ENCODE measurements around the gene EDC3. TPM values are rescaled to one million over a fixed set of nuclear protein-coding genes. Genes with fewer than 3 reads are reported as not detected.

EDC3 gene
- total and polyA plus RNA-seq, 2 of the 4 experiments (the other 2 are of a cell fraction), result 16.8 to 38.0 TPM

- no peaks in the 10 kb centered on the region for H3K36me3 ChIP-seq (ENCODE audit: control insufficient read depth, insufficient read depth, low read length)
- no peak overlapping the region for H3K9ac ChIP-seq (ENCODE audit: low read depth, low read length)
- no peak overlapping the region for H4K5ac ChIP-seq (ENCODE audit: low read depth, low read length)
- H3K27ac ChIP-seq (ENCODE audit: insufficient read depth, low read length), result no peak overlapping the region
- ChIA-PET CTCF (no interaction called here), POLR2A (ENCODE audit: unreplicated experiment) (no interaction called here)
- no peak overlapping the region for H2BK20ac ChIP-seq (ENCODE audit: low read depth, low read length)
- H2BK120ac ChIP-seq (ENCODE audit: low read depth, low read length), result no peak overlapping the region
- H2AK9ac ChIP-seq (replicated peaks; ENCODE audit: low read depth, low read length, poor library complexity), result no peak overlapping the region
- H3K79me1 ChIP-seq (ENCODE audit: low read depth in 1 of 2, low read length in 2 of 2), result no peaks in the 10 kb centered on the region
- dilution Hi-C loops (cut with HindIII; ENCODE audit: low sequenced_read_pairs, unreplicated experiment) (no loop called here), intact Hi-C loops (cut with micrococcal nuclease) (no loop called here), in situ Hi-C loops (cut with MboI; ENCODE audit: low sequenced_read_pairs) (no loop called here)
- ATAC-seq (ENCODE audit: low read depth) (no peak), DNase-seq (no peak)
- H4K91ac ChIP-seq (ENCODE audit: insufficient read depth, low read depth, low read length), result no peak overlapping the region
- H4K20me1 ChIP-seq (ENCODE audit: insufficient read depth, low read length), result no peaks in the 10 kb centered on the region
- no peak overlapping the region for H4K8ac ChIP-seq (ENCODE audit: low read depth in 2 of 2, low read length in 2 of 2)
- H3K18ac ChIP-seq (ENCODE audit: low read depth, low read length), result no peak overlapping the region
- H2BK5ac ChIP-seq (ENCODE audit: low read depth, low read length, poor library complexity, severe bottlenecking), result no peak overlapping the region
- H2BK15ac ChIP-seq (ENCODE audit: low read depth, low read length), result no peak overlapping the region
- H3K14ac ChIP-seq (replicated peaks; ENCODE audit: low read depth, low read length), result no peak overlapping the region
- no peak overlapping the region for H3K56ac ChIP-seq (ENCODE audit: extremely low read depth, insufficient read depth, low read length)
- H3K4me2 ChIP-seq (ENCODE audit: low read depth, low read length), result no peak overlapping the region
- H3K9me3 ChIP-seq (ENCODE audit: control insufficient read depth, insufficient read depth, low read length), result no peaks in the 10 kb centered on the region
- H3K23ac ChIP-seq (ENCODE audit: low read depth, low read length), result no peak overlapping the region
- no peak overlapping the region for H2AFZ ChIP-seq (replicated peaks; ENCODE audit: low read length, poor library complexity)
- no peak overlapping the region for H3K4me3 ChIP-seq (ENCODE audit: insufficient read depth, low read depth, low read length)
- no peak overlapping the region for H2AK5ac ChIP-seq (ENCODE audit: low read depth, low read length)
- H3K27me3 ChIP-seq (ENCODE audit: control insufficient read depth, insufficient read depth, low read length), result peaks cover 6% of the 10 kb centered on the region; the same call in 1 of the 2 replicates
- no peak overlapping the region for H3K4ac ChIP-seq (ENCODE audit: low read depth, low read length)
- H3K4me1 ChIP-seq (ENCODE audit: control insufficient read depth, insufficient read depth, low read length), result peaks cover 2% of the 10 kb centered on the region; the same call in 1 of the 2 replicates
- 60% methylated on average over 1 of the region's 3 CpGs; no CpG with 5 or more reads in 1 of the 2 experiments for WGBS, 2 experiments (ENCODE audit: extremely low coverage in 2 of 2, insufficient read length in 1 of 2)
- BruUV-seq (replicated peaks), result no TSS peak
- TF ChIP-seq CTCF (conservative IDR thresholded peaks at IDR 0.05; ENCODE audit: low read depth, low read length), result no peak
- TF ChIP-seq POLR2A (IDR thresholded peaks at IDR 0.05; ENCODE audit: low read depth, low read length), result no peak
- no peak for TF ChIP-seq MXI1 (IDR thresholded peaks at IDR 0.05; ENCODE audit: borderline replicate concordance, low read depth, low read length)
- no peak for TF ChIP-seq MAZ (IDR thresholded peaks at IDR 0.05; ENCODE audit: borderline replicate concordance, low read depth, low read length)
- no peak for TF ChIP-seq RCOR1 (IDR thresholded peaks at IDR 0.05; ENCODE audit: insufficient replicate concordance, low read length)
- no peak for TF ChIP-seq USF2 (IDR thresholded peaks at IDR 0.05; ENCODE audit: low read depth, low read length)
- TF ChIP-seq FOS (IDR thresholded peaks at IDR 0.05; ENCODE audit: low read depth, low read length), result no peak
- no peak for TF ChIP-seq RFX5 (IDR thresholded peaks at IDR 0.05; ENCODE audit: low read depth, low read length)
- TF ChIP-seq SMC3 (IDR thresholded peaks at IDR 0.05; ENCODE audit: low read depth, low read length), result no peak
- TF ChIP-seq ELK1 (IDR thresholded peaks at IDR 0.05; ENCODE audit: borderline replicate concordance, low read depth, low read length), result no peak
- TF ChIP-seq NFE2L2 (IDR thresholded peaks at IDR 0.05; ENCODE audit: low read depth, low read length), result no peak
- TF ChIP-seq RAD21 (IDR thresholded peaks at IDR 0.05; ENCODE audit: low read length), result no peak
- no peak for TF ChIP-seq BHLHE40 (IDR thresholded peaks at IDR 0.05; ENCODE audit: low read depth, low read length)
- no peaks in the 10 kb centered on the region for H3K9me1 ChIP-seq (ENCODE audit: insufficient read depth, low read length)
Observed at GRCh38 chr15:74608786-74609185, 87.0 kb downstream of the EDC3 start.

All from IMR-90 (cell line).